Caki2 (cell line): ENCODE data around the gene GRID1. TPM values are rescaled to one million over a fixed set of nuclear protein-coding genes. Genes with fewer than 3 reads are reported as not detected.
"Not testable (repeated sequence)": the region's sequence is repeated elsewhere in the genome, so short reads cannot be mapped to it uniquely, and the experiment has no call there.

Experiments
- DNase-seq: peaks from one replicate; pipeline ENCODE4 v3.0.0-alpha.2; 2015; ENCODE audit warnings: low read depth
- in situ Hi-C: cut with HindIII; loops from 2 replicates; pipeline ENCODE4 v1.10.0; 2016; ENCODE audit warnings: low sequenced_read_pairs, low pct_unique_long_range_greater_than_20kb, mixed read lengths
- total RNA-seq: library from RNA; depleted of rRNA; stranded (reverse); fragments of >200 nt; shearing (Covaris generic); gene quantifications from 2 replicates; pipeline ENCODE4 v1.2.3, GENCODE V29; 2014; ENCODE audit warnings: low replicate concordance

Gene GRID1
- total RNA-seq, 1 experiment from 2014 or later: 2.6 TPM

GRCh38 chr10:86087716-86088115, 278.9 kb downstream of the GRID1 start:
- DNase-seq: no peak
- in situ Hi-C loops: no loop called here

GRCh38 chr10:86086418-86086817, 280.2 kb downstream of the GRID1 start:
- in situ Hi-C loops: no loop called here
- no peak for DNase-seq

- in situ Hi-C loops: no loop called here
- no peak for DNase-seq
These were observed 280.9 kb downstream of the GRID1 start for GRCh38 chr10:86085686-86086085.

GRCh38 chr10:86085136-86085535, 281.5 kb downstream of the GRID1 start:
- in situ Hi-C loops: no loop called here
- DNase-seq: no peak

- in situ Hi-C loops: no loop called here
- no peak for DNase-seq
These were observed 282.0 kb downstream of the GRID1 start for GRCh38 chr10:86084585-86084984.

GRCh38 chr10:86083664-86084175, 282.9 kb downstream of the GRID1 start:
- DNase-seq: no peak
- in situ Hi-C loops: no loop called here

- in situ Hi-C loops: no loop called here
- no peak for DNase-seq
These were observed 283.4 kb downstream of the GRID1 start for GRCh38 chr10:86083206-86083605.

GRCh38 chr10:86082556-86082955, 284.0 kb downstream of the GRID1 start:
- DNase-seq: no peak
- in situ Hi-C loops: no loop called here

GRCh38 chr10:86079088-86079487, 287.5 kb downstream of the GRID1 start:
- in situ Hi-C loops: no loop called here

GRCh38 chr10:86078639-86079035, 288.0 kb downstream of the GRID1 start:
- in situ Hi-C loops: no loop called here
- no peak for DNase-seq

More at GRCh38 chr10:86079088-86079487, 287.5 kb downstream of the GRID1 start:
- no peak for DNase-seq

GRCh38 chr10:86077871-86078638, 288.5 kb downstream of the GRID1 start:
- no peak for DNase-seq
- in situ Hi-C loops: no loop called here

GRCh38 chr10:86077271-86077670, 289.3 kb downstream of the GRID1 start:
- in situ Hi-C loops: no loop called here
- no peak for DNase-seq

- DNase-seq, in situ Hi-C loops: not testable (repeated sequence)
These were observed 290.1 kb downstream of the GRID1 start for GRCh38 chr10:86076497-86076896.

GRCh38 chr10:86075512-86075911, 291.1 kb downstream of the GRID1 start:
- in situ Hi-C loops: no loop called here
- DNase-seq: no peak

- in situ Hi-C loops: no loop called here
- no peak for DNase-seq
These were observed 292.3 kb downstream of the GRID1 start for GRCh38 chr10:86074294-86074693.

- DNase-seq: no peak
- in situ Hi-C loops: no loop called here
These were observed 293.2 kb downstream of the GRID1 start for GRCh38 chr10:86073199-86073977.

GRCh38 chr10:86072413-86072812, 294.2 kb downstream of the GRID1 start:
- in situ Hi-C loops: no loop called here
- DNase-seq: no peak

- DNase-seq: no peak
- in situ Hi-C loops: no loop called here
These were observed 294.8 kb downstream of the GRID1 start for GRCh38 chr10:86071758-86072157.

- no peak for DNase-seq
- in situ Hi-C loops: no loop called here
These were observed 295.4 kb downstream of the GRID1 start for GRCh38 chr10:86071145-86071544.
